GM18520 (cell line): ENCODE results near the gene BHLHE23.

Experiments used
- ATAC-seq: cut with Tn5 transposase; IDR thresholded peaks from one replicate; pipeline ENCODE4 v1.9.1; 2021; ENCODE audit not compliant: unreplicated experiment

The BHLHE23 gene

DNA sequence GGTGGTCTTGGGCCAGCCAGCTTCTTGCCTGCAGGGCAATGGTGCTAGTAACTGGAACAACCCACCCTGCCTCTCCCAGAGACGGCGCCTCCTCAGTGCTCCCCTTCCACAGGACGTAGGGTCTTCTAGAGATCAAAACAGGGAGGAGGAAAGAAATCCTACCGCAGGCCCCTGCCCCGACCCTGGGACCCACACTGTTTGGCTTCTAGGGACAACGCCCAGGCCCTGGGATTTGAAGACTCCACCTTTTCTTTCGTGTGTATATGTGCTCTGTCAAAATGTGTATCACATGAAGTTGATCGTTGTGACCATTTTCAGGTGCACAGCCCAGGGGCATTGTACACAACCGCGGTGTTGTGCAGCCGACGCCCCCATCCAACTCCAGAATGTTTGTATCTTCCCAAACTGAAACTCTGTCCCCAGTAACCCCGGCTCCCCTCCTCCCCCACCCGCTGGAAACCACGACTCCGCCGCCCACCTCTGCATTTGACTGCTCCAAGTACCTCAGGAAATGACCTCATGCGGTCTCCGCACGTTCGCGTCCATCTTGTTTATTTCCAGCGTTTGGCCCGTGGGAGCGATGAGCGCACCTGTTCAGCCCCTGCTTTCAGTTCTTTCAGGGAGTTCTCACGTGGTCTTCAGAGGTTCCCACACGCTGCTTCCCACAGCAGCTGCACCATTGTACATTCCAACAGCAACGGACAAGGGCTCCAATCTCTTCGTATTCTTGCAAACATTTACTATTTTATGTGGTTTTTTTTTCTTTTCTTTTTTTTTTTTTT is 3.4 kb upstream of the BHLHE23 start:
- peak; percentile 45 for ATAC-seq

DNA sequence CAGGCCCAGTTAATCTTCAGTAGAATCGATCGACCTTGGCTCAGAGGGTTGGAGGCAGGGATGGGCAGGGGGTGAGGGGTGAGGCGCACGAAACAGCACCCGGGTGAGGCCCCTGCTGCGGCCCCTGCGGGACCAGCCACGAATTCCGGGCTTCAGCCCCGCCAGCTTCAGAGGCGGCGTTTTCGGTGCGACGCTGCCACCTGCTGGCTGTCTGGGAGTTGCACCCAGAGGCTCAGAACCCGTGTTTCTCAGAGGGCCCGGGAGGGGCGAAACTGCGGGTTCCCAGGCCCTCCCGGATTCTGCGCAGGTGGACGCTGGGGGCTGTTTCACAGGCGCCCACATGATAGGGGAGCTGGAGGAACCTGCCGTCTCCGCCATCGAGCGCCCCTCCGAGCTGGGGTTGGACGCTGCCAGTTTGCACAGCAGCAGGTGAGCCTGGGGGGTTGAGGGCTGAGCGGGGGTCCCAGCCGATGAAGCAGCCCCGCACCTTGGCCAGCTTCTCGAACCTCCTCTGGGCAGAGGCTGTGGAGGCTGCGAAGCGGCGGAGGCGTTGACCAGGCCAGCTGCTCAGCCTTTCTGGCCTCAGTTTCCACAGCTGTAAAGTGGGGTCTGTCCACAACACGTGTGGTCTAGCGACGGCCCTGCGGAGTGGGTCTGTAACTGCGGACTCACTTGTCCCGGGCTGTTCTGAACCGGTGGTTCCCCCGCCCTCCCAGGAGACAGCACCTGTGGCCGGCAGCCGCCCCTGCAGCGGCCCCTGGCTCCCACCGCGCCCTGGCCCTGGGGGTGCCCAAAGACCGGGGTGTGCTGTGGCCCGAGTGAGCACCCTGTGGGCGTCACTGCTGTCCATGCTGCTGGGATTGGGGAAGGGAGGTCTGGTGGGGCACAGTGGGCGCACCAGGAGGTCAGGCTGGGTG is 2.5 kb upstream of the BHLHE23 start:
- peak; percentile 42 for ATAC-seq

DNA sequence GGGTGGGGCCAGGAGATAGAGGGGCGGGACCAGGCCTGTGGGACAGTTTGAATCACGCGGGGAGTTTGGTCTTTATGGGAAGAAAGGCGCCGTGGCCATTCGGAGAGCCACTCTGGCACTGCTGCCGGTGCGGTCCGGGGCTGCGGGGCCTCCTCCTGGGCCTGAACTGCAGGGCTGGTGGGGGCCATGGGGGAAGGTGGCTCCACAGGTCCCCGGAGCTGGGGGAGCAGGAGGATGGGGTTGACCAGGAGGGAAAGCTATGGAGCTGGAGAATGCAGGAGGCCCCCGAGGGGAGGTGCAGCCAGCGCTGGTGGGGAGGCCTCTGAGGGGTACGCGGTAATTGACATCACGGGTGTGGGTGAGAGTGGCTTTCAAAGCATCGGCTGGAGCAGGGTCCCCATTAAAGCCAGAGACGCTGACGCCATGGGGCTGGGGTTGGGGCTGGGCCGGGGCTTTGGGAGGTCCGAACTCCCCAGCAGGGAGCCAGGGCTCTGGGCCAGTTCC is 1.8 kb upstream of the BHLHE23 start:
- no peak for ATAC-seq

DNA sequence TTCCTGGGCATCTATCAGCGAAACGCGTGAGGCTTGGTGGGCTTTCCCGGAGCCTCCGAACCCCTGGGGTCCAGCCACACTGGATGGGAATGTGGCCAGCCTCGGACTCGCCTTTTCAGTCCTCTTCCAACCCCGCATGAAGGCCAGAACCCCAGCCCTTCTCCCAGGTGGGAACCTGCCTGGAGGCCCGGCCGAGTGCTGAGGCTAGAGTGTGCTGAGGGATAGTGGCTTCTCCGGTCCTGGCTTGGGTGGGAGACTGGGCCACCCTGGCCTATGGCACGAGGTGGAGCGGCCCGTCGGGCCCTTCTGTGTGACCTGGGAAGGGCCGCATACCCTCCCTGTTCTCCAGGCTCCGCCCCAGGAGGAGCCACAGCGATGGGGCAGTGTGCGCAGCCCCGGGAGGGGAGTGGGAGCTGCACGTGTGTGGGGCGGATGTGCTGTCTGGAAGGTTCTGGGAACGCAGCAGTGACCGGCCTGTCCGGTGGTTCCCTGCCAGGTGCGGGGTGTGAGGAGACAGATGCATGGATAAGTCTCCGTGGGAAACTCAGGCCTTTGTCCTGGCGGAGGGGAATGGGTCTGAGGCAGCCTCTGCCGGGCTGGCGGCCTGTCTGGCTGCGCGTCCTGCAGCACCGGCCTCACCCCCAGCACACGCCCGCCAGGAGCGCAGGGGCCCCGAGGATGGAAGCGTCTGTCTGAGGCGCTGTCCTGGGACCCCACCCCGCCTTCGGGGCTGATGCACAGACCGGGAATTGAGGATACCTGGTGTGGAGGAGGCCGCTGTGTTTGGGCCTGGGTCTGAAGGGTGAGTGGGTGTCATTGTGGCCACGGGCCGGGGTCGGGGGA is 1.1 kb upstream of the BHLHE23 start:
- no peak for ATAC-seq

DNA sequence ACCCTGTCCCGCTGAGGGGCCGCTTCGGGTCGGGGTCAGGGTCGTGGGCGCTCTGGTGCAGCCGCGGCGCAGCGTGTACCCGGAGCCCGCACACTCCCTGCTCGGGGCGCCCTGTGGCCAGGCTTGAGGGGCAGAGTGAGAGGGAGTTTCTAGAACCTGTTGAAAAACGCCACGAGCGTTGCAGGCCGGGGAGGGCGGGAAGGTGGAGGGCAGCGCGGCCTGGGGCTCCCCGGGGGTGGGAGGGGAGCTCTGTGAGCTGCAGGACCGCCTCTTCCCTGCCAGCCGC is 539 bp upstream of the BHLHE23 start:
- ATAC-seq, result no peak

DNA sequence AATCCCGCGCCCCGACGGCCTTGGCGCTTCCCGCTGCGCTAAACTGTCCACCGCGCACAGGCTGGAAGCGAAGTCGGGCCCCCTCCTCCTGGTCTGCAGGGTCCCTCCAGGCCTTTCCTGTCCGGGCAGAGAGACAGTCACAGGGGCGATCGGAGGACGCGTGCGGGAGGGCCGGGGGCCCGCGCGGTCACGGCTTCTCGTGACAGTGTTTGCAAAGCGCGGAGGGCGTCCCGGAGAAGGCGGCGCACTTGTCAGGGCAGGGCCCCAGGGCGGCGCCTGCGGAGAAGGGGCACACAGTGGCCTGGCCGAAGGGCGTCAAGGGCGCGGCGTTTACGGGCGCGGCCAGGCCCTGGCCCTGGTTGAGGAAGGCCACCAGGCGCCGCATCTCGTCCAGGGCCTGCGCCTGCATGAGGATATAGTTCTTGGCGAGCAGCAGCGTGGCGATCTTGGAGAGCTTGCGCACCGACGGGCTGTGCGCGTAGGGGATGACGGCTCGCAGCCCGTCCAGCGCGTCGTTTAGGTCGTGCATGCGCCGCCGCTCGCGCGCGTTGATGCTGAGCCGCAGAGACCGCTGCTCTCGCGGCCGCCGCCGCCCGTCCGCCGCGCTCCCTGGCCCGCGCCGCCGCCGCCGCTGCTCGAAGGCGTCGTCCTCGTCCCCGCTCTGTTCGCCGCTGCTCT is 763 bp downstream of the BHLHE23 start:
- ATAC-seq, result no peak

DNA sequence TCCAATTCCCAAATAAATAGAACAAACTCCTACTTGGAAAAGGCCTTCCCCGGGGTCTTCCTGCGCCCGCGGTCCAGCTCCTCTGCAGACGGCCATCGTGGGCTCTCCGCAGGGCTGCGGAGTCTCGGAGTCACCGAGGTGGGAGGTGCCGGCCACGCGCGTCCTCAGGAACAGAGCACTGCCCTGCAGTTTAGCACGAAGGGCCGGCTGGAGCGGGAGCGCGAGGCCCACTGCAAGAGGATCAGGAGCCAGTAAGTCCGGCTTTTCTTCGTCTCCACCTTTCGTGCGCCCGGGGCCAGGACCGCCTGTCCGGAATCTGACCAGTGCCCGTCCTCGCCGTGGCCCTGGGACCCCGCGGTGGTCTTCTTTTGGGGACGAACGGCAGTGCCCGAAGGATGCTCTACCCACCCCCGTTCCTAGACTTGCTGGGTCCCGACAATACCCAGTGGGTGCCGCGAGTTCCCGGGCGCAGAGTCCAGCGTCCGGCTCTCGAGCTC is 1.4 kb downstream of the BHLHE23 start:
- no peak for ATAC-seq

GRCh38 chr20:63004607-63005364 is 2.0 kb downstream of the BHLHE23 start:
- ATAC-seq, result no peak

GRCh38 chr20:63003546-63003945 is 3.2 kb downstream of the BHLHE23 start:
- no peak for ATAC-seq

DNA sequence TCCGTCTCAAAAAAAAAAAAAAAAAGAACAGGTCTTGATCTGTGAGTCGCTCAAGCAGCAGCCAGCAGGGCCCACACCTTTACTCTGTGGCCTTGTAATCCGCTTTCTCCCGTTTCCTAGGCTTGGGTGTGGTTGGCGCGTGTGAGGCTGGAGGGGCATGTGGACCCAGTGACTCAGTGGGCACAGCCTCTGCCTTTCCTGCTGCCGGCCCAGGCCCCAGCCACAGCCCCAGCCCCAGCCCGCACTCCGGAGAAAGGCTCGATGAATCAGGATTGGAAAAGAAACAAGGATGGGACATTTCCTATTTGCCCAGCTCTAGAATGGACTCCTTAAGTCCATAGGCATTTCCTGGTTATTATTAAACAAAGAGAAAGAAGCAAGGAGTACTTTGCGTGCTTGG is 4.3 kb downstream of the BHLHE23 start:
- ATAC-seq, result no peak

DNA sequence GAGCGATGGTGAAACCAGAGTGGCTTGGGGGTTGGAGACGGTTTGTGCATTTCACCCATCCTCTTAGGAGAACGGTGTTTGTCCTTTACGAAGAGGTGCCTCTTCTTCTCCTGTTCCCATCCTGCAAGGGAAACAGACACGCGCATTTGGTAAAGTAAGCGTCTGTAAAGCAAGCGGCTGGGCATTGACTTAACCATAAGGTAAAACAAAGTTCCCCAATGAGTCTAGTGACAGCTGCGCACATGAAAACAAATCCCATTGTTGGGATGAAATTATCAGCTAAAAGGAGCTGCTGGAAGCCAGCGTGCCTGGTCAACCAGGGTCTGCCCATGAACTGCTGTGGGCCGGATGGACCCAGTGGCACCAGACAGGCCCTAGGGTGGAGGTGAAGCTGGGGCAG is 5.8 kb downstream of the BHLHE23 start:
- no peak for ATAC-seq

DNA sequence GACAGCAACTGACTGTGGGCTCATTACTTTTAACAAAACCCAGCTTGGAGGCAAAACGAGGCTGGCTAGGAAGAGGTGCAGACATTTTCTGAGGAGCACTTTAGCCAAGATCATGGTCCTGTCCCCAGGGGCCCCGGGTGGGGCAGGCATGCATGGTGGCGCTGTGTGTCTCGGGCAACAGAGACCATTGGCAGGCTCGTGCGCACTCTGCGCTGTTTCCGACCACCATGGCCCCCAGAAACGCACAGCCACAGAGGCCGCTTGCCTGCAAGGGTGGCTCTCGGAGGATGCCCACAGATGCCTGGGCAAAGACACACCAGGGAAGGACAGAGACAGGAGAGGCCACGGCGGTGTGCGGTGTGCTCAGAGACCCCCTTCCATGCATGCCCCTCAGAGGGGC is 6.7 kb downstream of the BHLHE23 start:
- ATAC-seq, result no peak

- ATAC-seq, result no peak
Measured at GRCh38 chr20:62999580-62999979, 7.2 kb downstream of the BHLHE23 start.

DNA sequence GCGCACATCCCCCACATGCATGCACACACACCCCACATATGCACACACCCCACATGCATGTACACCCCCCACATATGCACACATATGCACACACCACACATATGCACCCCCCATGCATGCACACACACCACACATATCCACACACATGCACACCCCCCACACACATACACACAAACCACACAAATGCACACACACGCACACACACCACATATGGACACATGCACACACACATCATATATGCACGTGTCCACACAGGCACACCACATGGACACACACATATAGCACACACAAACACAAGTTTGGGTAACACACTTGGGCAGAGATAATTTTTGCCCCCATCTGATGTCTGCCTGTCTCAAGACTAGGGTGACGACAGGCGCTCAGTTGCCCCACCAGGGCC is 8.3 kb downstream of the BHLHE23 start:
- no peak for ATAC-seq

- ATAC-seq, result no peak
Measured at GRCh38 chr20:62997417-62998035, 9.2 kb downstream of the BHLHE23 start.

DNA sequence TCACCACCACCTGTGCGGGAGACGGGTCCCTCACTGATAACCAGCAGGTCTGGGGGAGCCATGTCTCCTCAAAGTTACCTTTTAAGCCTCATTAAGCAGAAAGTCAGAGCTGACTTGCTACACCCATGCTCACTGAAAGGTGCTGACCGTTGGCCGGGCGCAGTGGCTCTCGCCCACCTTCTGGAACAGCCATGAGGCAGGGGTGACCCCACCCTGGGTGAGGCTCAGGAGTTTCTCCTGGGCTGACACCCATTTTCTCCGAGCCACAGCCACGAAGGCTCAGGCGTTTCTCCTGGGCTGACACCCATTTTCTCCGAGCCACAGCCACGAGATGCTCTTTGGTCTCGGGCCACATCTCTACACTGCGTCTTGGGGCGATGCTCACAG is 10.2 kb downstream of the BHLHE23 start:
- no peak for ATAC-seq

- no peak for ATAC-seq
Measured at GRCh38 chr20:62995898-62996595, 10.7 kb downstream of the BHLHE23 start.

GRCh38 chr20:62995481-62995880 is 11.3 kb downstream of the BHLHE23 start:
- no peak for ATAC-seq

GRCh38 chr20:62994869-62995281 is 11.9 kb downstream of the BHLHE23 start:
- ATAC-seq, result no peak
